ENCODE measurements around the gene TEX52. TPM values are rescaled to one million over a fixed set of nuclear protein-coding genes. Genes with fewer than 3 reads are reported as not detected.
A peak's percentile ranks its signal among the peaks of the same experiment; 100 is the strongest.

Gene TEX52
- total RNA-seq, 2 experiments from 2014 or later = 0.29 to 0.40 TPM

GRCh38 chr12:2844786-2845185 lies 12.1 kb downstream of the TEX52 start:
- CTCF ChIA-PET = interaction anchor here (1.0 to 3.1 kb wide), 5 partner anchors 9 to 162 kb away, joined by 3 to 11 read pairs (median 5); no protein-coding TSS in a partner anchor

GRCh38 chr12:2842948-2843347 lies 13.9 kb downstream of the TEX52 start:
- Mint-ChIP-seq H3K4me3 (no peak overlapping the region), H3K4me1 (ENCODE audit: low read depth) (no peaks in the 10 kb centered on the region), H3K27me3 (ENCODE audit: low read depth) (no peaks in the 10 kb centered on the region), H3K9me3 (ENCODE audit: insufficient read depth) (no peaks in the 10 kb centered on the region), H3K36me3 (ENCODE audit: low read depth) (peaks cover 10% of the 10 kb centered on the region), H3K27ac (no peak overlapping the region)
- ChIA-PET CTCF (no interaction called here), POLR2A (no interaction called here)
- no peak for DNase-seq
- no peak for ATAC-seq

More at GRCh38 chr12:2844786-2845185, 12.1 kb downstream of the TEX52 start:
- DNase-seq = no peak
- no peak for ATAC-seq
- Mint-ChIP-seq H3K4me3 (no peak overlapping the region), H3K36me3 (ENCODE audit: low read depth) (peaks cover 5% of the 10 kb centered on the region), H3K4me1 (ENCODE audit: low read depth) (no peaks in the 10 kb centered on the region), H3K9me3 (ENCODE audit: insufficient read depth) (no peaks in the 10 kb centered on the region), H3K27me3 (ENCODE audit: low read depth) (no peaks in the 10 kb centered on the region), H3K27ac (no peak overlapping the region)
- POLR2A ChIA-PET = interaction anchor here (1.2 to 1.3 kb wide), 2 partner anchors 10 to 32 kb away, joined by 3 to 4 read pairs; partner anchors contain the start of genes FOXM1 and RHNO1

DNA sequence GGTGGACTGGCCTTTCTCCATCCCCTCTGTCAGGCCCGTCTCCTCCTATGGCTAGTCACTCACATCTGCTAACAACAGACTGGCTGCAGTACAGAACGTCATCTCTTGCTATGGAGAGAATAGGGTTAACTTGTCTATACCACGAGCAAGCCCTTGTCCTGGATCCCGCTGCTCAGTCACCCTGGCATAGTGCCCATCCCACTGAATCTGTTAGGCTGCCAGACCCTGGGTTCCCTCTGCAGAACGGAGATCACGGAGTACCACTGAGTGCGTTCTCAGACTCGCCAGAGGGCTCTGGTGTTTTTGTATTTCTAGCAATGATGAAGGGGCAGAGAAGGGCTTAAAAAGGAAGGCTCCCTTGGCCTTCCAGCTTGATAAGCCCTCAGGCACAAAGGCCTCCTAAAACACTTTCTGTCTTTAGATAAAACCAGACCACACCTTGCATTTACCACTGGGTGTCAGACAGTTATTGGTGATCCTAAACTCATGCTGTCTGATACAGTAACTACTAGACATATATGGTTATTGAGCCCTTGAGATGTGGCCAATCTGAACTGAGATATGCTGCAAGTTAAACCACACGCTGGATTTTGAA lies 15.7 kb downstream of the TEX52 start:
- ATAC-seq = no peak
- DNase-seq = no peak
- H3K4me1 Mint-ChIP-seq (ENCODE audit: low read depth) = no peaks in the 10 kb centered on the region
- CTCF ChIA-PET = no interaction called here
- no peaks in the 10 kb centered on the region for H3K9me3 Mint-ChIP-seq (ENCODE audit: insufficient read depth)
- POLR2A ChIA-PET = no interaction called here
- no peaks in the 10 kb centered on the region for H3K27me3 Mint-ChIP-seq (ENCODE audit: low read depth)
- H3K36me3 Mint-ChIP-seq (ENCODE audit: low read depth) = peaks cover 13% of the 10 kb centered on the region
- H3K27ac Mint-ChIP-seq = no peak overlapping the region
- H3K4me3 Mint-ChIP-seq = no peak overlapping the region

DNA sequence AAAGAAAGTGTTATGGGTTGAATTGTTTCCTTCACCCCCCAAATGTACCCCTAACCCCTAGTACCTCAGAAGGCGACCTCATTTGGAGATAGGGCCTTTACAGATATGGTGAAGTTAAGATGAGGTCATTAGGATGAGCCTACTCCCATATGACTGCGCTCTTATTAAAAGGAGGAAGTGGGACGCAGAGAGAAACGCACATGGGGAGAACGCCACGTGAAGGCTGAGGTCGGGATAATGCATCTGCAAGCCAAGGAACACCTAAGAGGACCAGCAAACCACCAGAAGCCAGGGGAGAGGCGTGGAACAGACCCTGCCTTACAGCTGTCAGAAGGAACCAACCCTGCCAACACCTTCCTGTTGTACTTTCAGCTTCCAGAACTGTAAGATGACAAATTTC lies 20.3 kb downstream of the TEX52 start:
- Mint-ChIP-seq H3K27me3 (ENCODE audit: low read depth) (no peaks in the 10 kb centered on the region), H3K36me3 (ENCODE audit: low read depth) (peaks cover 10% of the 10 kb centered on the region), H3K9me3 (ENCODE audit: insufficient read depth) (no peaks in the 10 kb centered on the region), H3K4me3 (no peak overlapping the region), H3K4me1 (ENCODE audit: low read depth) (no peaks in the 10 kb centered on the region), H3K27ac (no peak overlapping the region)
- no peak for ATAC-seq
- ChIA-PET CTCF (no interaction called here), POLR2A (no interaction called here)
- DNase-seq = no peak

DNA sequence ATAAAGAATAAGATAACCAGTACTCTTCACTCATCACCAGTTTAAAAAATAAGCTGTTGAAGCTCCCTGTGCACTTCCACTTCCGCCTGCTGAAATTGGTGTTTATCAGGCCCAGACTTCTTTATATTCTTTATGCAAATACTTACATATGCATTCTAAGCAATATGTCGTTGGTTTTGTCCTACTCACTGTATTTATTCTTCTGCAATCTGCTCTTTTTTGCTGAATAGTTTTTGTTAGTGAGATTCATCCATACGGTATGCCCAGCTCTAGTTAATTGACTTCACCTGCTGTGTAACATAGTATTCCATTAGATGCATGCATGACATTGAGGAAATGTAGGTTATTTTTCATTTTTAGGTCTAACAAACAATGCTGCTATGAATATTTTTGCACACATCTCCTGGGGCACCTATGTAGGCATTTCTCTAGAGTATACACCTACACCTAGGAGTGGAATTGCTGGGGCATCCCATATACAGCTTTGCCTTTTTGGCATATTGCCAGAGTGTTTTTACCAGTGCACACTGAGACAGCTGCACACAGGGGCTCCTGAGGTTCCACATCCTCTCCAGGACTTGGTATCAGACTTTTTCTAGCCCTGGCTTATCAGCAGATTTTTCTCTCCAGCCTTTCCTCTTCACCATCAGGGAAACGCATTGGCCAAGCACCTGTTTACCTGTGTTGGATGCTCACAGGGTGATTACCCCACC lies 21.0 kb downstream of the TEX52 start:
- Mint-ChIP-seq H3K4me1 (ENCODE audit: low read depth) (no peaks in the 10 kb centered on the region), H3K27me3 (ENCODE audit: low read depth) (no peaks in the 10 kb centered on the region), H3K9me3 (ENCODE audit: insufficient read depth) (no peaks in the 10 kb centered on the region), H3K27ac (no peak overlapping the region), H3K36me3 (ENCODE audit: low read depth) (peaks cover 14% of the 10 kb centered on the region), H3K4me3 (no peak overlapping the region)
- POLR2A ChIA-PET = interaction anchor here (1.0 kb wide), 1 partner anchor 41 kb away, joined by 5 read pairs; the partner anchor contains the start of genes FOXM1 and RHNO1
- CTCF ChIA-PET = no interaction called here
- ATAC-seq (no peak), DNase-seq (no peak)

GRCh38 chr12:2834581-2835491 lies 22.0 kb downstream of the TEX52 start, which contains the start of gene NRIP2:
Gene NRIP2, minus strand, starts transcription at chr12:2835035. Its CDS starts 52 bp downstream, at chr12:2834983.
- ChIA-PET POLR2A (interaction anchor here (1.0 to 1.2 kb wide), 2 partner anchors 22 to 42 kb away, joined by 3 to 5 read pairs; partner anchors contain the start of genes FOXM1, ITFG2 and RHNO1), CTCF (interaction anchor here (1.4 kb wide), 1 partner anchor 11 kb away, joined by 5 read pairs; no protein-coding TSS in a partner anchor)
- H3K4me1 Mint-ChIP-seq (ENCODE audit: low read depth) = no peaks in the 10 kb centered on the region
- H3K9me3 Mint-ChIP-seq (ENCODE audit: insufficient read depth) = no peaks in the 10 kb centered on the region
- H3K4me3 Mint-ChIP-seq = no peak within 1 kb of the TSS
- H3K36me3 Mint-ChIP-seq (ENCODE audit: low read depth) = peaks cover 17% of the 10 kb centered on the region
- H3K27me3 Mint-ChIP-seq (ENCODE audit: low read depth) = no peaks in the 10 kb centered on the region
- no peak for ATAC-seq
- no peak for DNase-seq
- H3K27ac Mint-ChIP-seq = no peak within 1 kb of the TSS

DNA sequence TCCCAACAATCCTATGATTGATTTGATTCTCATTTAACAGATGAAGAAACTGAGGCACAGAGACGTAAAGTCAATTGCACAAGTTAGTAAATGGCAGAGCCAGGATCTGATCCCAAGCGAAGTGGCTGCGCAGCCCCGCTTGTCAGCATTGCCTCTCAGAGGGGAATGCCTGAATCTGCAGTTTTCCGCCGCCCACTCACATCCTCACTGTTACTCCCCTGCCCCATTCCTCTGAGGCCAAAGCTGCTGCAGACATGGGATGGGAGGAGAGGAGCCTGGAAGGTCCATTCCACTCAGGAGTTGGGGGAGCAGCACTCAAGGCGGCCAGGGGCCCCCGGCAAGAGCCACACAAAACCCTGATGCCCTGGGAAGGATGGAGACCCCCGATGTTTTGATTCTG lies 23.0 kb downstream of the TEX52 start:
- ChIA-PET POLR2A (interaction anchor here (1.2 kb wide), 1 partner anchor 21 kb away, joined by 3 read pairs; the partner anchor contains the start of gene ITFG2), CTCF (interaction anchor here (1.3 to 1.4 kb wide), 2 partner anchors 12 to 20 kb away, joined by 3 to 5 read pairs; no protein-coding TSS in a partner anchor)
- no peaks in the 10 kb centered on the region for H3K4me1 Mint-ChIP-seq (ENCODE audit: low read depth)
- ATAC-seq (no peak), DNase-seq (no peak)
- no peak overlapping the region for H3K27ac Mint-ChIP-seq
- no peaks in the 10 kb centered on the region for H3K27me3 Mint-ChIP-seq (ENCODE audit: low read depth)
- H3K36me3 Mint-ChIP-seq (ENCODE audit: low read depth) = peaks cover 14% of the 10 kb centered on the region
- H3K9me3 Mint-ChIP-seq (ENCODE audit: insufficient read depth) = no peaks in the 10 kb centered on the region
- no peak overlapping the region for H3K4me3 Mint-ChIP-seq

DNA sequence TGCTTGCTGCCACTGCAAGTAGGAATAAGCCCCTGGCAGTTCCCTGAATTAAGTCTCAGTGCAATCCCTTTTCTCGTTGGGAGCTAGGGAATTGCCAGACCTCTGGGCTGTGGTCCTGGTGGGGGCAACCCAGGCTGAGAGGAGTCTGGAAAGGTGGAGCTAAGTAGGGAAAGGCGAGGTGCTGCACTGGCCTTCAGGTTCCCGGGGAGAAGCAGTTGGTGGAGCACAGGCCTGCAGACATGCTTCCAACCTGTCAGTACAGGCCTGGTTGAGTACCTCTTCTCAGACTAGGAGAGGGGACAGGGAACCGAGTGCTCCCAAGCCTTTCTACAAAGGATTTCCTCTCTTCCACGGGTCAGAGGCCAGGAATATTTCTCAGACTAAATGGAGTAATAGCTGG lies 23.5 kb downstream of the TEX52 start:
- ChIA-PET POLR2A (interaction anchor here (1.2 kb wide), 1 partner anchor 20 kb away, joined by 3 read pairs; the partner anchor contains the start of gene ITFG2), CTCF (interaction anchor here (1.3 to 1.4 kb wide), 2 partner anchors 12 to 20 kb away, joined by 3 to 5 read pairs; no protein-coding TSS in a partner anchor)
- H3K27me3 Mint-ChIP-seq (ENCODE audit: low read depth) = no peaks in the 10 kb centered on the region
- H3K4me3 Mint-ChIP-seq = no peak overlapping the region
- H3K9me3 Mint-ChIP-seq (ENCODE audit: insufficient read depth) = no peaks in the 10 kb centered on the region
- H3K36me3 Mint-ChIP-seq (ENCODE audit: low read depth) = peaks cover 16% of the 10 kb centered on the region
- DNase-seq (no peak), ATAC-seq (no peak)
- H3K4me1 Mint-ChIP-seq (ENCODE audit: low read depth) = no peaks in the 10 kb centered on the region
- no peak overlapping the region for H3K27ac Mint-ChIP-seq

DNA sequence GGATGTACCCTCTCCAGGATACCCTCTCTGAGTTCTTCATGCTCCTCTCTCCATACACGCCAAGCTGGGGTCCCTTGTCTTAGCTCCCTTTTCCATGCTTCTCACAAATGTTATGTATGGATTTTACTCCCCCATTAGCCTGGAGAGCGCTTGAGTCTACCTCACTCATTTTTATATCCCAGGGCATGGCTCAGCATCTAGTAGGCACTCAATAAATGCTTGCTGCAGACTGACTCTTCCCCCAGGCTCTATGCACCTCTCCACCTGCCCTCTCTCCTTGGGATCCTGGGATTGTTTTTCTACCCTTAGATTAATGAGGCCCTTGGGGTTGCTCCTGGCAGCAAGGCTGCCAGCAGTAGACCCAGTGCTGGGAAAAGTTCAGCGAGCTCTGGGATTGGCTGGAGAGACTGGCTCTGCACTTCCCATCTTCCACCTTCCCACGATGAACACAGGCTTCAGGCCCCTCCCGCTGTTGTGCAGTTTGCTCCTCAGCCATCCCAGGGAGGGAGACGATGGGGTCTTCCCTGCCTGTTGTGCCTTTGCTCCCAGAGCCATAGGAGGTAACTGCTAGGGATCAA lies 24.2 kb downstream of the TEX52 start:
- no peak overlapping the region for H3K4me3 Mint-ChIP-seq
- CTCF ChIA-PET = interaction anchor here (1.3 kb wide), 1 partner anchor 21 kb away, joined by 3 read pairs; no protein-coding TSS in a partner anchor
- DNase-seq (no peak), ATAC-seq (no peak)
- no peaks in the 10 kb centered on the region for H3K27me3 Mint-ChIP-seq (ENCODE audit: low read depth)
- POLR2A ChIA-PET = no interaction called here
- H3K27ac Mint-ChIP-seq = peak overlapping the region; percentile 28
- no peaks in the 10 kb centered on the region for H3K4me1 Mint-ChIP-seq (ENCODE audit: low read depth)
- no peaks in the 10 kb centered on the region for H3K9me3 Mint-ChIP-seq (ENCODE audit: insufficient read depth)
- H3K36me3 Mint-ChIP-seq (ENCODE audit: low read depth) = peaks cover 20% of the 10 kb centered on the region

- H3K27ac Mint-ChIP-seq = no peak overlapping the region
- H3K27me3 Mint-ChIP-seq (ENCODE audit: low read depth) = no peaks in the 10 kb centered on the region
- ChIA-PET CTCF (interaction anchor here (0.7 kb wide), 1 partner anchor 16 kb away, joined by 3 read pairs; no protein-coding TSS in a partner anchor), POLR2A (no interaction called here)
- ATAC-seq (no peak), DNase-seq (no peak)
- no peaks in the 10 kb centered on the region for H3K4me1 Mint-ChIP-seq (ENCODE audit: low read depth)
- H3K9me3 Mint-ChIP-seq (ENCODE audit: insufficient read depth) = no peaks in the 10 kb centered on the region
- H3K36me3 Mint-ChIP-seq (ENCODE audit: low read depth) = peaks cover 32% of the 10 kb centered on the region
- no peak overlapping the region for H3K4me3 Mint-ChIP-seq
Measured at GRCh38 chr12:2829275-2829674, 27.6 kb downstream of the TEX52 start.
